ENCODE results near the gene PERCC1.

DNA sequence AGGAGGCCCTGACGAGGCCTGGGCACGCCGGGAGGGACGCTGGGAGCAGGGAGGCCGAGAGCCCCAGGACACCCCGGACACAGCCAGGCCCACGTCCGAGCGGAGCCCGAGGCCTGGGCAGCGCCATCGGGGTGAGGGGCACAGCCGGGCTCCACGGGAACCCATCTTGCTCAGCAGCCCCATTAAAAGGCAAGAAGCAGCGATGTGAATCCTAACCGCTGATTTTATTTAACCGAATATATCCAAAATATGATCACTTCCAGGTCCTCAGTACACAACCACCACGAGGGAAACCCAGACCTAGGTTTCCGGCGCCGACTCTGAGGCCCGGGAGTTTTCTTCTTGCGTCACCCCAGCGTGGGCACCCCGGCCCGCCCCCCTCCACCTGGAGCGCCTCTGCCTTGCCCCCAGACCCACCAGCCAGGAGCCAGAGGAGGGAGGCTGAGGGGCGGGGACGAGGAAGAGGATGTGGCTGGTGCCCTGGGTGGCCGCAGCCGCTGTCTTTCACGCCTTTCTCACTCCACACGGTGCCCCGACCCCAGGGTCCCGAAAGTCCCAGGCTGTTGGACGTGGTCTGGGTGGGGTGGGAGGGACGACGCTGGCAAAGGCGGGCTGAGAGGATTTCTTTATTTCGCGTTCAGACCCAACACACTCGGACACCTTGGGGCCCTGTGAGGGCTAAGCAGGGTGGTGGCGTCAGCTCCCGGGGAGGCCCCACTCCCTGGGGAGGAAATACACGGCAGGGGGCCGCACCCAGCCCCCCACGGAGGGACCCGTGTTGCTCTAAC is 14.0 kb downstream of the PERCC1 start:
- no peak for TF ChIP-seq WHSC1 (IDR thresholded peaks at IDR 0.05; ENCODE audit: low read length)
- TF ChIP-seq FOS (IDR thresholded peaks at IDR 0.05; ENCODE audit: extremely low read depth, insufficient read length): no peak
- no peak for TF ChIP-seq HDAC1 (IDR thresholded peaks at IDR 0.05)
- TF ChIP-seq, protein P1, sequence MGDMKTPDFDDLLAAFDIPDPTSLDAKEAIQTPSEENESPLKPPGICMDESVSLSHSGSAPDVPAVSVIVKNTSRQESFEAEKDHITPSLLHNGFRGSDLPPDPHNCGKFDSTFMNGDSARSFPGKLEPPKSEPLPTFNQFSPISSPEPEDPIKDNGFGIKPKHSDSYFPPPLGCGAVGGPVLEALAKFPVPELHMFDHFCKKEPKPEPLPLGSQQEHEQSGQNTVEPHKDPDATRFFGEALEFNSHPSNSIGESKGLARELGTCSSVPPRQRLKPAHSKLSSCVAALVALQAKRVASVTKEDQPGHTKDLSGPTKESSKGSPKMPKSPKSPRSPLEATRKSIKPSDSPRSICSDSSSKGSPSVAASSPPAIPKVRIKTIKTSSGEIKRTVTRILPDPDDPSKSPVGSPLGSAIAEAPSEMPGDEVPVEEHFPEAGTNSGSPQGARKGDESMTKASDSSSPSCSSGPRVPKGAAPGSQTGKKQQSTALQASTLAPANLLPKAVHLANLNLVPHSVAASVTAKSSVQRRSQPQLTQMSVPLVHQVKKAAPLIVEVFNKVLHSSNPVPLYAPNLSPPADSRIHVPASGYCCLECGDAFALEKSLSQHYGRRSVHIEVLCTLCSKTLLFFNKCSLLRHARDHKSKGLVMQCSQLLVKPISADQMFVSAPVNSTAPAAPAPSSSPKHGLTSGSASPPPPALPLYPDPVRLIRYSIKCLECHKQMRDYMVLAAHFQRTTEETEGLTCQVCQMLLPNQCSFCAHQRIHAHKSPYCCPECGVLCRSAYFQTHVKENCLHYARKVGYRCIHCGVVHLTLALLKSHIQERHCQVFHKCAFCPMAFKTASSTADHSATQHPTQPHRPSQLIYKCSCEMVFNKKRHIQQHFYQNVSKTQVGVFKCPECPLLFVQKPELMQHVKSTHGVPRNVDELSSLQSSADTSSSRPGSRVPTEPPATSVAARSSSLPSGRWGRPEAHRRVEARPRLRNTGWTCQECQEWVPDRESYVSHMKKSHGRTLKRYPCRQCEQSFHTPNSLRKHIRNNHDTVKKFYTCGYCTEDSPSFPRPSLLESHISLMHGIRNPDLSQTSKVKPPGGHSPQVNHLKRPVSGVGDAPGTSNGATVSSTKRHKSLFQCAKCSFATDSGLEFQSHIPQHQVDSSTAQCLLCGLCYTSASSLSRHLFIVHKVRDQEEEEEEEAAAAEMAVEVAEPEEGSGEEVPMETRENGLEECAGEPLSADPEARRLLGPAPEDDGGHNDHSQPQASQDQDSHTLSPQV (IDR thresholded peaks at IDR 0.05): no peak
- TF ChIP-seq ZNF778 (CRISPR knock-in tag; IDR thresholded peaks at IDR 0.05): no peak
- TF ChIP-seq, protein P2, sequence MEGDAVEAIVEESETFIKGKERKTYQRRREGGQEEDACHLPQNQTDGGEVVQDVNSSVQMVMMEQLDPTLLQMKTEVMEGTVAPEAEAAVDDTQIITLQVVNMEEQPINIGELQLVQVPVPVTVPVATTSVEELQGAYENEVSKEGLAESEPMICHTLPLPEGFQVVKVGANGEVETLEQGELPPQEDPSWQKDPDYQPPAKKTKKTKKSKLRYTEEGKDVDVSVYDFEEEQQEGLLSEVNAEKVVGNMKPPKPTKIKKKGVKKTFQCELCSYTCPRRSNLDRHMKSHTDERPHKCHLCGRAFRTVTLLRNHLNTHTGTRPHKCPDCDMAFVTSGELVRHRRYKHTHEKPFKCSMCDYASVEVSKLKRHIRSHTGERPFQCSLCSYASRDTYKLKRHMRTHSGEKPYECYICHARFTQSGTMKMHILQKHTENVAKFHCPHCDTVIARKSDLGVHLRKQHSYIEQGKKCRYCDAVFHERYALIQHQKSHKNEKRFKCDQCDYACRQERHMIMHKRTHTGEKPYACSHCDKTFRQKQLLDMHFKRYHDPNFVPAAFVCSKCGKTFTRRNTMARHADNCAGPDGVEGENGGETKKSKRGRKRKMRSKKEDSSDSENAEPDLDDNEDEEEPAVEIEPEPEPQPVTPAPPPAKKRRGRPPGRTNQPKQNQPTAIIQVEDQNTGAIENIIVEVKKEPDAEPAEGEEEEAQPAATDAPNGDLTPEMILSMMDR (IDR thresholded peaks at IDR 0.05 in 2 of 3, conservative IDR thresholded peaks at IDR 0.05 in 1 of 3; ENCODE audit: insufficient read depth in 2 of 3, low read depth in 1 of 3, low read length in 3 of 3): no peak
- TF ChIP-seq HMG20B (CRISPR knock-in tag; IDR thresholded peaks at IDR 0.05): no peak
- TF ChIP-seq, protein P3, sequence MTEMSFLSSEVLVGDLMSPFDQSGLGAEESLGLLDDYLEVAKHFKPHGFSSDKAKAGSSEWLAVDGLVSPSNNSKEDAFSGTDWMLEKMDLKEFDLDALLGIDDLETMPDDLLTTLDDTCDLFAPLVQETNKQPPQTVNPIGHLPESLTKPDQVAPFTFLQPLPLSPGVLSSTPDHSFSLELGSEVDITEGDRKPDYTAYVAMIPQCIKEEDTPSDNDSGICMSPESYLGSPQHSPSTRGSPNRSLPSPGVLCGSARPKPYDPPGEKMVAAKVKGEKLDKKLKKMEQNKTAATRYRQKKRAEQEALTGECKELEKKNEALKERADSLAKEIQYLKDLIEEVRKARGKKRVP (CRISPR knock-in tag; IDR thresholded peaks at IDR 0.05): no peak
- no peak for TF ChIP-seq EZH2 (IDR thresholded peaks at IDR 0.05; ENCODE audit: borderline replicate concordance, low read depth, low read length)
- no peak for TF ChIP-seq BRCA1 (IDR thresholded peaks at IDR 0.05)
- no peak for TF ChIP-seq BRCA1 (CRISPR knock-in tag; IDR thresholded peaks at IDR 0.05)
- TF ChIP-seq CREB1 (IDR thresholded peaks at IDR 0.05): no peak
- TF ChIP-seq CREB1 (CRISPR knock-in tag; IDR thresholded peaks at IDR 0.05): no peak
- no peak for TF ChIP-seq SIN3B (IDR thresholded peaks at IDR 0.05; ENCODE audit: low read depth)
- TF ChIP-seq POLR2A (conservative IDR thresholded peaks at IDR 0.05): no peak
- TF ChIP-seq, protein P4, sequence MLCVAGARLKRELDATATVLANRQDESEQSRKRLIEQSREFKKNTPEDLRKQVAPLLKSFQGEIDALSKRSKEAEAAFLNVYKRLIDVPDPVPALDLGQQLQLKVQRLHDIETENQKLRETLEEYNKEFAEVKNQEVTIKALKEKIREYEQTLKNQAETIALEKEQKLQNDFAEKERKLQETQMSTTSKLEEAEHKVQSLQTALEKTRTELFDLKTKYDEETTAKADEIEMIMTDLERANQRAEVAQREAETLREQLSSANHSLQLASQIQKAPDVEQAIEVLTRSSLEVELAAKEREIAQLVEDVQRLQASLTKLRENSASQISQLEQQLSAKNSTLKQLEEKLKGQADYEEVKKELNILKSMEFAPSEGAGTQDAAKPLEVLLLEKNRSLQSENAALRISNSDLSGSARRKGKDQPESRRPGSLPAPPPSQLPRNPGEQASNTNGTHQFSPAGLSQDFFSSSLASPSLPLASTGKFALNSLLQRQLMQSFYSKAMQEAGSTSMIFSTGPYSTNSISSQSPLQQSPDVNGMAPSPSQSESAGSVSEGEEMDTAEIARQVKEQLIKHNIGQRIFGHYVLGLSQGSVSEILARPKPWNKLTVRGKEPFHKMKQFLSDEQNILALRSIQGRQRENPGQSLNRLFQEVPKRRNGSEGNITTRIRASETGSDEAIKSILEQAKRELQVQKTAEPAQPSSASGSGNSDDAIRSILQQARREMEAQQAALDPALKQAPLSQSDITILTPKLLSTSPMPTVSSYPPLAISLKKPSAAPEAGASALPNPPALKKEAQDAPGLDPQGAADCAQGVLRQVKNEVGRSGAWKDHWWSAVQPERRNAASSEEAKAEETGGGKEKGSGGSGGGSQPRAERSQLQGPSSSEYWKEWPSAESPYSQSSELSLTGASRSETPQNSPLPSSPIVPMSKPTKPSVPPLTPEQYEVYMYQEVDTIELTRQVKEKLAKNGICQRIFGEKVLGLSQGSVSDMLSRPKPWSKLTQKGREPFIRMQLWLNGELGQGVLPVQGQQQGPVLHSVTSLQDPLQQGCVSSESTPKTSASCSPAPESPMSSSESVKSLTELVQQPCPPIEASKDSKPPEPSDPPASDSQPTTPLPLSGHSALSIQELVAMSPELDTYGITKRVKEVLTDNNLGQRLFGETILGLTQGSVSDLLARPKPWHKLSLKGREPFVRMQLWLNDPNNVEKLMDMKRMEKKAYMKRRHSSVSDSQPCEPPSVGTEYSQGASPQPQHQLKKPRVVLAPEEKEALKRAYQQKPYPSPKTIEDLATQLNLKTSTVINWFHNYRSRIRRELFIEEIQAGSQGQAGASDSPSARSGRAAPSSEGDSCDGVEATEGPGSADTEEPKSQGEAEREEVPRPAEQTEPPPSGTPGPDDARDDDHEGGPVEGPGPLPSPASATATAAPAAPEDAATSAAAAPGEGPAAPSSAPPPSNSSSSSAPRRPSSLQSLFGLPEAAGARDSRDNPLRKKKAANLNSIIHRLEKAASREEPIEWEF (CRISPR knock-in tag; IDR thresholded peaks at IDR 0.05): no peak

Measured in K562 (cell line).